GM21360 (cell line): ENCODE data around the gene MYO1D.

Experiments used
- ATAC-seq: cut with Tn5 transposase; IDR thresholded peaks from one replicate; pipeline ENCODE4 v1.9.1; 2021; ENCODE audit warnings: mild to moderate bottlenecking, moderate library complexity; ENCODE audit not compliant: unreplicated experiment

The MYO1D gene

GRCh38 chr17:32631341-32632096, 245.4 kb downstream of the MYO1D start:
- no peak for ATAC-seq

- ATAC-seq = no peak
These were observed 247.2 kb downstream of the MYO1D start for GRCh38 chr17:32629563-32630190.

GRCh38 chr17:32628271-32629044, 248.5 kb downstream of the MYO1D start:
- no peak for ATAC-seq

- no peak for ATAC-seq
These were observed 249.5 kb downstream of the MYO1D start for GRCh38 chr17:32627239-32627996.

- no peak for ATAC-seq
These were observed 250.5 kb downstream of the MYO1D start for GRCh38 chr17:32626379-32626791.

- ATAC-seq = no peak
These were observed 251.0 kb downstream of the MYO1D start for GRCh38 chr17:32625971-32626370.

- no peak for ATAC-seq
These were observed 253.7 kb downstream of the MYO1D start for GRCh38 chr17:32623196-32623595.

- no peak for ATAC-seq
These were observed 254.4 kb downstream of the MYO1D start for GRCh38 chr17:32622540-32622939.

GRCh38 chr17:32621612-32622312, 255.2 kb downstream of the MYO1D start:
- ATAC-seq = no peak

- no peak for ATAC-seq
These were observed 261.6 kb downstream of the MYO1D start for GRCh38 chr17:32615326-32615725.

- no peak for ATAC-seq
These were observed 266.0 kb downstream of the MYO1D start for GRCh38 chr17:32610943-32611342.

- ATAC-seq = no peak
These were observed 266.9 kb downstream of the MYO1D start for GRCh38 chr17:32609884-32610650.

GRCh38 chr17:32609085-32609484, 267.8 kb downstream of the MYO1D start:
- ATAC-seq = no peak

- ATAC-seq = no peak
These were observed 268.7 kb downstream of the MYO1D start for GRCh38 chr17:32608267-32608666.

- no peak for ATAC-seq
These were observed 272.0 kb downstream of the MYO1D start for GRCh38 chr17:32604966-32605365.

GRCh38 chr17:32602396-32602795, 274.5 kb downstream of the MYO1D start:
- no peak for ATAC-seq

- no peak for ATAC-seq
These were observed 275.1 kb downstream of the MYO1D start for GRCh38 chr17:32601866-32602265.

- no peak for ATAC-seq
These were observed 280.3 kb downstream of the MYO1D start for GRCh38 chr17:32596628-32597027.

GRCh38 chr17:32596206-32596605, 280.7 kb downstream of the MYO1D start:
- no peak for ATAC-seq

- ATAC-seq = no peak
These were observed 283.9 kb downstream of the MYO1D start for GRCh38 chr17:32593003-32593402.
